Right atrium auricular region (tissue), 2 donors: ENCODE measurements around the gene SELPLG. TPM values are rescaled to one million over a fixed set of nuclear protein-coding genes. Genes with fewer than 3 reads are reported as not detected.

Source experiments
- DNase-seq: peaks from one replicate; pipeline ENCODE4 v3.0.0-alpha.2; 2019; ENCODE audit warnings: low spot score
- H3K27ac ChIP-seq, 2 donors: fragments of 200-600 bp; sonication (generic); 1 replicate in 1 of 2; 2 replicates in 1 of 2; pipeline ENCODE4 v1.5.1; 2016 to 2019
- H3K27me3 ChIP-seq, 2 donors: fragments of 200-600 bp; sonication (generic); one replicate each; pipeline versions ENCODE4 v1.5.1 to v1.6.0; 2017 to 2019
- H3K36me3 ChIP-seq: fragments of 200-600 bp; sonication (generic); one replicate; pipeline ENCODE4 v1.5.1; 2016
- H3K4me1 ChIP-seq, 2 donors: fragments of 200-600 bp; sonication (generic); one replicate each; pipeline versions ENCODE4 v1.5.1 to v1.6.0; 2017 to 2019
- H3K4me3 ChIP-seq, 2 donors: fragments of 200-600 bp; sonication (generic); 1 replicate in 1 of 2; 2 replicates in 1 of 2; pipeline ENCODE4 v1.5.1; 2017 to 2019; ENCODE audit warnings: mild to moderate bottlenecking in 1 of 2, moderate library complexity in 1 of 2
- H3K9me3 ChIP-seq, 2 donors: fragments of 200-600 bp; sonication (generic); one replicate each; pipeline ENCODE4 v1.5.1; 2019
- total RNA-seq, 2 donors: library from RNA; depleted of rRNA; stranded (reverse); fragments of >200 nt; gene quantifications; one replicate each; pipeline ENCODE4 v1.1.0, GENCODE V29; 2016
- TF ChIP-seq, protein P1 (sequence below), 2 donors: fragments of 200-600 bp; sonication (generic); IDR thresholded peaks; one replicate each; pipeline ENCODE4 v1.5.1; 2019; ENCODE audit warnings: antibody characterized with exemption in 2 of 2

Gene SELPLG
- total RNA-seq, 2 donors from 2014 or later = 3.7 to 7.7 TPM

DNA sequence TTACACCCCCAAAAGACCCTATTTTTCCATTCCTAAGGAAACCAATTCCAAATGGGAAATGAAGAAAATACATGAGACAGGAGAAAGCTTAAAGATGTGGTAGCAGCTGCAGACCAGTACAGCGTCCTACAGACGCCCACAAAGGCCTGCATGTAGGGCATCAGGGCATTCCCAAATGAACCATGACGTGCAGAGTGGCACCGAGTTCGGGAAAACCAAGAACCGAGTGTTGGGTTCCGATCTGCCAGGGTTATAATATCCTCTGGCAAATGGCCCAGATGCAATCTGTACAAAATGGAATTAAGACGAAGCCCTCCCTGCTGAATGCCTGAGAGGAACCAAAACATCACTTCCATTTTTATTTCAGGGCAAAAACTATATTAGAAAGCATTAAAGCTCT lies 34.4 kb upstream of the SELPLG start:
- Histone ChIP-seq H3K4me3 (no peak overlapping the region), H3K27ac (peak overlapping the region; percentile 83 to 93), H3K4me1 (peaks cover 0 to 65% of the 10 kb centered on the region in 2 donors), H3K9me3 (no peaks in the 10 kb centered on the region), H3K27me3 (no peaks in the 10 kb centered on the region), H3K36me3 (peaks cover 10% of the 10 kb centered on the region)
- TF ChIP-seq, protein P1, sequence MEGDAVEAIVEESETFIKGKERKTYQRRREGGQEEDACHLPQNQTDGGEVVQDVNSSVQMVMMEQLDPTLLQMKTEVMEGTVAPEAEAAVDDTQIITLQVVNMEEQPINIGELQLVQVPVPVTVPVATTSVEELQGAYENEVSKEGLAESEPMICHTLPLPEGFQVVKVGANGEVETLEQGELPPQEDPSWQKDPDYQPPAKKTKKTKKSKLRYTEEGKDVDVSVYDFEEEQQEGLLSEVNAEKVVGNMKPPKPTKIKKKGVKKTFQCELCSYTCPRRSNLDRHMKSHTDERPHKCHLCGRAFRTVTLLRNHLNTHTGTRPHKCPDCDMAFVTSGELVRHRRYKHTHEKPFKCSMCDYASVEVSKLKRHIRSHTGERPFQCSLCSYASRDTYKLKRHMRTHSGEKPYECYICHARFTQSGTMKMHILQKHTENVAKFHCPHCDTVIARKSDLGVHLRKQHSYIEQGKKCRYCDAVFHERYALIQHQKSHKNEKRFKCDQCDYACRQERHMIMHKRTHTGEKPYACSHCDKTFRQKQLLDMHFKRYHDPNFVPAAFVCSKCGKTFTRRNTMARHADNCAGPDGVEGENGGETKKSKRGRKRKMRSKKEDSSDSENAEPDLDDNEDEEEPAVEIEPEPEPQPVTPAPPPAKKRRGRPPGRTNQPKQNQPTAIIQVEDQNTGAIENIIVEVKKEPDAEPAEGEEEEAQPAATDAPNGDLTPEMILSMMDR (IDR thresholded peaks at IDR 0.05) = no peak
- DNase-seq = no peak

DNA sequence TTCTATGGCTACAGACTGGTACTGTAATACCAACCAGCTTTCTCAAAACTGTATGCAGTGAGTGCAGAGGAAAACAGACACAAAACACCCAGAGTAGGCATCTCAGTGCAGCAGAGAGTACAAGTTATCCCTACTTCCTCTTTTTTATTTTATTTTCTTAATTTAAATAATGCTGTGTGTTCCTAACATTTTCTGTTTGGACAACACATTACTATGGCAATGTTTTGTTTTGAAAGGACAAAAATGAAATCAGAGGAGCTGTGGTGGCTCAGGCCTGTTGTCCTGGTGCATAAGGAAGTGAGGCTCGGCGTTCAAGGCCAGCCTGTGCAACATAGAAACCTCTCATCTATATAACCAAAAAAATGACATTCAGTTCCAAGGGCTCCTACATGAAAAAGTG lies 33.7 kb upstream of the SELPLG start:
- no peaks in the 10 kb centered on the region for H3K27me3 ChIP-seq
- H3K4me1 ChIP-seq = peaks cover 0 to 65% of the 10 kb centered on the region in 2 donors
- TF ChIP-seq, protein P1 (IDR thresholded peaks at IDR 0.05) = no peak
- no peak overlapping the region for H3K4me3 ChIP-seq
- DNase-seq = no peak
- H3K9me3 ChIP-seq = no peaks in the 10 kb centered on the region
- H3K36me3 ChIP-seq = peaks cover 3% of the 10 kb centered on the region
- H3K27ac ChIP-seq = peak overlapping the region; percentile 83 to 93

DNA sequence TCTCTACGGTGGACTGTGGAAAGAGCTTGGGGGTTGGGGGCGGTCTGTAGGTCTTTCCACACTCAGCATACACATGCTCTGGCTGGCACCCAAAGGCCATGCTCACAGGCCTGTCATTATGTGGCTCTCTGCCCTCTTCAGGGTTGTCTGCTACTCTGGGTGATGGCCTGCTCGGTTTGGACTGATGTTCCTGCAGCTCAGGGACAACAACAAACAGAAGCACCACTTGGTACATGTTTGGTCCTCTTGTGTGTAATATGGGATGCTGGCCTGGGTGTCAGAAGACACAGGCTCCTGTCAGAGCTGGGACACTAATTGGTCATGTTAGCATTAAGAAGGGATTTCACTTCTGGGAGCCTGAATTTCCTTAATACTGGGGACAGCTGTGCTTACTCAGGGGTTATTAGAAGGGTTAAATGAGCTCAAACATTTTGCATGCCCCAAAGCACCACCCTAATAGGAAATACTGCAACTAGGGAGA lies 32.7 kb upstream of the SELPLG start:
- Histone ChIP-seq H3K36me3 (peaks cover 4% of the 10 kb centered on the region), H3K4me3 (no peak overlapping the region), H3K27ac (peak overlapping the region; percentile 83 to 93), H3K4me1 (peaks cover 0 to 65% of the 10 kb centered on the region in 2 donors), H3K9me3 (no peaks in the 10 kb centered on the region), H3K27me3 (no peaks in the 10 kb centered on the region)
- TF ChIP-seq, protein P1 (IDR thresholded peaks at IDR 0.05) = no peak
- no peak for DNase-seq

DNA sequence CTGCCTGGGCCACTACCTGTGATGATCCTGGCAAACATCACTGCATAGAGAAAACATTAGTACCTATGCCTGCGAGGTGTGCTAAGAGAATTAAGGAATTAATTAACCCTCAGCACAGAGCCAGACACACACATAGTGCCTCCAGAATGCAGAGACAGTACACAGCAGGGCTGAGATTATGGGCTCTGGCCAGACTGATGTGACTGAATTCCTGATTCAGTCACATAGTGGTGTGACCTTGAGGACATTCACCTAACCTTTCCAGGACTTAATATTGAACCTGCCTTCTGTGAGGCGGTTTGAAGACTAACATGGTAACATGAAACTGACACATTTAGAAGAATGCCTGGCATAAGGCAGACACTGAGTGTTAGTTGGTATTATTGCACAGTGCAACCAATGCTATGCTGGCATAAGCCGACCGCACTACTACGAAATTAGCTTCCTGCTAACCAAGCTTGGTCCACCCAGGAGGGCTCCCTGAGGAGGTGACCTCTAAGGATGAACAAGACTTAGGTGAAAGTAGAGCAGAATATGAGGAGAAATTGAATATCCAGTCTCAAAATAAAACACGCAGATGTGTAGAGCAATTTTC lies 32.0 kb upstream of the SELPLG start:
- H3K9me3 ChIP-seq = no peaks in the 10 kb centered on the region
- H3K36me3 ChIP-seq = peaks cover 4% of the 10 kb centered on the region
- no peak for DNase-seq
- peaks cover 0 to 65% of the 10 kb centered on the region in 2 donors for H3K4me1 ChIP-seq
- H3K4me3 ChIP-seq = no peak overlapping the region
- peak overlapping the region; percentile 83 to 93 for H3K27ac ChIP-seq
- no peaks in the 10 kb centered on the region for H3K27me3 ChIP-seq
- TF ChIP-seq, protein P1 (IDR thresholded peaks at IDR 0.05) = no peak

DNA sequence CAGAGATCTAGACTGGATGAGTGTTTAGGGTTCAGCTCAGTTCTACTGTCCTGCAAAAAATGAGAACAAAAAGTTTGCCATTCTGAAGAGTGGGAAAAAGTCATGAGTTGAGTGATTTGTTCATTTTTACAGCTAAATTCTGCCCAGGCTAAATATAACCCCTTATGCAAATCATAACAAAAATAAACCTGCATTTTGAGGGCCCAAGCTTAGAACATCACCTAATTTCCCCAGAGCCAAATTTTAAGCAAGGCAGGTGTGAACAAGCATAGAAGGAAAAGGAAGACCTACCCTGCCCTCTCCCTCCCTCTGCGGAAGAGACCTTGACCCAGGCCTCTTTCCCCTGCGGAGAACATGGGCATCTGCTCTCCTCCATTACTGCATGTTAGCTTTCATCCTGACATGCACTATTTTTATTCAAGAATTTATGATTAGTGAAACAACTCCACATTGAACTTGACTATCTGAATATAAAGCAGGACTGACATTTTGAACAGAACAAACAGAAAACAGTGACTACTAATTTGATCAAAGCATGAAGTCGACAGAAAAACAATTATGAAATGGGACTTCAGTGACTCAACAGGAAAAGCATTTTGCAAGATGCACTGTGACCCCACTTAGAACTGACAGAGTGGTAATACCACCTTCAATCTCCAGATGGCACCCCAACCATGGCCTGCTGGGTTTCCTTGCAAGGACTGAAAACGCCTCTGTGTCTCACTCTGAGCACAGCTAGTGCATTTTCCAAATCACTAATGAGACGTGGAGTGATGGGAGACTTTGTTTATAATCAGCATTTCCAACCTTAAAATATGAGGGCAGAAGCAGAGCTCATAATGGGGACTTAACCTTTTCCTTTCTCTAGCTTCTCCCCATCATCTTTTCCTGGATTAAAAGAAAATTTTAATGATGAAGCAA lies 30.9 kb upstream of the SELPLG start:
- TF ChIP-seq, protein P1 (IDR thresholded peaks at IDR 0.05) = peak; percentile 74 to 98
- no peak overlapping the region for H3K4me3 ChIP-seq
- no peaks in the 10 kb centered on the region for H3K27me3 ChIP-seq
- H3K36me3 ChIP-seq = peaks cover 9% of the 10 kb centered on the region
- H3K9me3 ChIP-seq = no peaks in the 10 kb centered on the region
- DNase-seq = peak; percentile 97
- peaks cover 0 to 57% of the 10 kb centered on the region in 2 donors for H3K4me1 ChIP-seq
- peak overlapping the region; percentile 83 to 93 for H3K27ac ChIP-seq
